Skeletal muscle satellite cell (primary cell): Measurements from ENCODE around the gene SGCD.

Experiments used
- H3K27me3 ChIP-seq: 2 replicates; pipeline ENCODE4 v1.7.0; 2013; ENCODE audit warnings: low read length; ENCODE audit not compliant: control insufficient read depth, insufficient read depth
- H3K36me3 ChIP-seq: 2 replicates; pipeline ENCODE4 v1.7.0; 2013; ENCODE audit warnings: mild to moderate bottlenecking, control low read depth, low read length; ENCODE audit not compliant: insufficient read depth
- H3K4me1 ChIP-seq: 2 replicates; pipeline ENCODE4 v1.7.0; 2013; ENCODE audit warnings: low read length; ENCODE audit not compliant: control insufficient read depth, insufficient read depth
- H3K4me2 ChIP-seq: 2 replicates; pipeline ENCODE4 v1.7.0; 2013; ENCODE audit warnings: mild to moderate bottlenecking, low read length
- H3K4me3 ChIP-seq: 2 replicates; pipeline ENCODE4 v1.7.0; 2013; ENCODE audit warnings: low read length
- H3K9ac ChIP-seq: 2 replicates; pipeline ENCODE4 v1.7.0; 2013; ENCODE audit warnings: mild to moderate bottlenecking, low read depth, low read length, moderate library complexity
- H3K9me3 ChIP-seq: replicated peaks from 2 replicates; pipeline ENCODE4 v1.7.0; 2013; ENCODE audit warnings: mild to moderate bottlenecking, control low read depth, low read length

SGCD gene

GRCh38 chr5:156585999-156586398 is 259.0 kb downstream of the SGCD start:
- Histone ChIP-seq H3K9ac (no peak overlapping the region), H3K9me3 (no peaks in the 10 kb centered on the region), H3K4me2 (no peak overlapping the region), H3K4me1 (no peaks in the 10 kb centered on the region), H3K36me3 (no peaks in the 10 kb centered on the region), H3K27me3 (no peaks in the 10 kb centered on the region), H3K4me3 (no peak overlapping the region)

- Histone ChIP-seq H3K4me2 (no peak overlapping the region), H3K9ac (no peak overlapping the region), H3K36me3 (no peaks in the 10 kb centered on the region), H3K27me3 (no peaks in the 10 kb centered on the region), H3K4me1 (no peaks in the 10 kb centered on the region), H3K9me3 (no peaks in the 10 kb centered on the region), H3K4me3 (no peak overlapping the region)
Measured at GRCh38 chr5:156587012-156587411, 260.0 kb downstream of the SGCD start.

- no peaks in the 10 kb centered on the region for H3K4me1 ChIP-seq
Measured at GRCh38 chr5:156588306-156588705, 261.3 kb downstream of the SGCD start.

GRCh38 chr5:156589104-156589945 is 262.4 kb downstream of the SGCD start:
- no peak overlapping the region for H3K4me3 ChIP-seq
- no peaks in the 10 kb centered on the region for H3K9me3 ChIP-seq
- H3K4me1 ChIP-seq, result no peaks in the 10 kb centered on the region
- H3K4me2 ChIP-seq, result no peak overlapping the region
- no peak overlapping the region for H3K9ac ChIP-seq
- H3K27me3 ChIP-seq, result no peaks in the 10 kb centered on the region
- H3K36me3 ChIP-seq, result no peaks in the 10 kb centered on the region

More at GRCh38 chr5:156588306-156588705, 261.3 kb downstream of the SGCD start:
- Histone ChIP-seq H3K4me2 (no peak overlapping the region), H3K36me3 (no peaks in the 10 kb centered on the region), H3K4me3 (no peak overlapping the region), H3K27me3 (no peaks in the 10 kb centered on the region), H3K9ac (no peak overlapping the region), H3K9me3 (no peaks in the 10 kb centered on the region)

- Histone ChIP-seq H3K36me3 (no peaks in the 10 kb centered on the region), H3K4me2 (no peak overlapping the region), H3K9me3 (no peaks in the 10 kb centered on the region), H3K4me1 (no peaks in the 10 kb centered on the region), H3K9ac (no peak overlapping the region), H3K4me3 (no peak overlapping the region), H3K27me3 (no peaks in the 10 kb centered on the region)
Measured at GRCh38 chr5:156589946-156590216, 262.9 kb downstream of the SGCD start.

GRCh38 chr5:156590978-156591377 is 264.0 kb downstream of the SGCD start:
- H3K4me2 ChIP-seq, result no peak overlapping the region
- H3K36me3 ChIP-seq, result no peaks in the 10 kb centered on the region
- H3K9me3 ChIP-seq, result no peaks in the 10 kb centered on the region
- H3K4me1 ChIP-seq, result no peaks in the 10 kb centered on the region
- no peak overlapping the region for H3K9ac ChIP-seq
- H3K4me3 ChIP-seq, result no peak overlapping the region
- H3K27me3 ChIP-seq, result no peaks in the 10 kb centered on the region

GRCh38 chr5:156591631-156592030 is 264.7 kb downstream of the SGCD start:
- Histone ChIP-seq H3K9ac (no peak overlapping the region), H3K27me3 (no peaks in the 10 kb centered on the region), H3K36me3 (no peaks in the 10 kb centered on the region), H3K4me2 (no peak overlapping the region), H3K4me3 (no peak overlapping the region), H3K4me1 (no peaks in the 10 kb centered on the region), H3K9me3 (no peaks in the 10 kb centered on the region)

GRCh38 chr5:156593546-156593945 is 266.6 kb downstream of the SGCD start:
- Histone ChIP-seq H3K27me3 (no peaks in the 10 kb centered on the region), H3K4me1 (no peaks in the 10 kb centered on the region), H3K4me2 (no peak overlapping the region), H3K9me3 (no peaks in the 10 kb centered on the region), H3K36me3 (no peaks in the 10 kb centered on the region), H3K4me3 (no peak overlapping the region), H3K9ac (no peak overlapping the region)

- no peaks in the 10 kb centered on the region for H3K9me3 ChIP-seq
- H3K36me3 ChIP-seq, result no peaks in the 10 kb centered on the region
- H3K9ac ChIP-seq, result no peak overlapping the region
- no peak overlapping the region for H3K4me2 ChIP-seq
- no peaks in the 10 kb centered on the region for H3K27me3 ChIP-seq
- no peak overlapping the region for H3K4me3 ChIP-seq
- H3K4me1 ChIP-seq, result no peaks in the 10 kb centered on the region
Measured at GRCh38 chr5:156594406-156594805, 267.4 kb downstream of the SGCD start.

- H3K9me3 ChIP-seq, result no peaks in the 10 kb centered on the region
- H3K27me3 ChIP-seq, result no peaks in the 10 kb centered on the region
Measured at GRCh38 chr5:156595132-156595787, 268.3 kb downstream of the SGCD start.

GRCh38 chr5:156597276-156597675 is 270.3 kb downstream of the SGCD start:
- no peak overlapping the region for H3K4me2 ChIP-seq
- H3K36me3 ChIP-seq, result no peaks in the 10 kb centered on the region

More at GRCh38 chr5:156595132-156595787, 268.3 kb downstream of the SGCD start:
- H3K36me3 ChIP-seq, result no peaks in the 10 kb centered on the region
- no peaks in the 10 kb centered on the region for H3K4me1 ChIP-seq
- H3K4me2 ChIP-seq, result no peak overlapping the region
- H3K9ac ChIP-seq, result no peak overlapping the region
- no peak overlapping the region for H3K4me3 ChIP-seq

GRCh38 chr5:156598964-156599363 is 272.0 kb downstream of the SGCD start:
- no peaks in the 10 kb centered on the region for H3K36me3 ChIP-seq
- no peak overlapping the region for H3K4me3 ChIP-seq
- H3K4me1 ChIP-seq, result no peaks in the 10 kb centered on the region
- no peak overlapping the region for H3K9ac ChIP-seq
- H3K27me3 ChIP-seq, result no peaks in the 10 kb centered on the region
- no peaks in the 10 kb centered on the region for H3K9me3 ChIP-seq
- no peak overlapping the region for H3K4me2 ChIP-seq

More at GRCh38 chr5:156597276-156597675, 270.3 kb downstream of the SGCD start:
- Histone ChIP-seq H3K4me1 (no peaks in the 10 kb centered on the region), H3K27me3 (no peaks in the 10 kb centered on the region), H3K4me3 (no peak overlapping the region), H3K9ac (no peak overlapping the region), H3K9me3 (no peaks in the 10 kb centered on the region)
